Measurements from ENCODE around the gene ENTPD7.

DNA sequence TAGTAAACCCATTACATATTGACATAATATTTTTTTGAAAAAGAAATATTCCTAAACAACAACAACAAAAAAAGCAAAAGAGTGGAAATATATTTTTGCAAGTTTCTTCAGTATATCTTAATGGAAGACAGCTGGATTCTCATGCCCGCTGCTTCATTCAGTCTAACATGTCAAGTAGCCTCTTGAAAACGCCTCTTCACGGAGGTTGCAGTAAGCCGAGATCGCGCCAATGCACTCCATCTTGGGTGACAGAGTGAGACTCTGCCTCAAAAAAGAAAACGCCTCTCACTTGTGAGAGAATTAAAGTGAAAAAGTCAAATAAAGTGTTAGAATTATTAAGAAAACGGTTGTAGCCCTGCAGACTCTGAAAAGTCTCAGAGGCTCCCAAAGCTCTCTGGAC lies 74.1 kb downstream of the ENTPD7 start:
- TF ChIP-seq RAD21 (conservative IDR thresholded peaks at IDR 0.05): no peak
- TF ChIP-seq, protein P1, sequence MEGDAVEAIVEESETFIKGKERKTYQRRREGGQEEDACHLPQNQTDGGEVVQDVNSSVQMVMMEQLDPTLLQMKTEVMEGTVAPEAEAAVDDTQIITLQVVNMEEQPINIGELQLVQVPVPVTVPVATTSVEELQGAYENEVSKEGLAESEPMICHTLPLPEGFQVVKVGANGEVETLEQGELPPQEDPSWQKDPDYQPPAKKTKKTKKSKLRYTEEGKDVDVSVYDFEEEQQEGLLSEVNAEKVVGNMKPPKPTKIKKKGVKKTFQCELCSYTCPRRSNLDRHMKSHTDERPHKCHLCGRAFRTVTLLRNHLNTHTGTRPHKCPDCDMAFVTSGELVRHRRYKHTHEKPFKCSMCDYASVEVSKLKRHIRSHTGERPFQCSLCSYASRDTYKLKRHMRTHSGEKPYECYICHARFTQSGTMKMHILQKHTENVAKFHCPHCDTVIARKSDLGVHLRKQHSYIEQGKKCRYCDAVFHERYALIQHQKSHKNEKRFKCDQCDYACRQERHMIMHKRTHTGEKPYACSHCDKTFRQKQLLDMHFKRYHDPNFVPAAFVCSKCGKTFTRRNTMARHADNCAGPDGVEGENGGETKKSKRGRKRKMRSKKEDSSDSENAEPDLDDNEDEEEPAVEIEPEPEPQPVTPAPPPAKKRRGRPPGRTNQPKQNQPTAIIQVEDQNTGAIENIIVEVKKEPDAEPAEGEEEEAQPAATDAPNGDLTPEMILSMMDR (IDR thresholded peaks at IDR 0.05; ENCODE audit: poor library complexity, severe bottlenecking): no peak

Measured in neural cell (in vitro differentiated cells).